Lower leg skin (tissue), 3 donors: ENCODE results near the gene TBC1D20.

Experiments
- POLR2A ChIP-seq, 2 donors: fragments of 450-650 bp; IDR thresholded peaks; one replicate each; pipeline ENCODE4 v1.6.1; 2016 to 2017; ENCODE audit warnings: antibody characterized with exemption in 2 of 2, mild to moderate bottlenecking in 1 of 2, moderate library complexity in 1 of 2
- TF ChIP-seq, protein P1 (sequence below), 3 donors: fragments of 450-650 bp; IDR thresholded peaks; one replicate each; pipeline ENCODE4 v1.5.1; 2016; ENCODE audit warnings: antibody characterized with exemption in 3 of 3, mild to moderate bottlenecking in 3 of 3, moderate library complexity in 2 of 3

- TF ChIP-seq, protein P1, sequence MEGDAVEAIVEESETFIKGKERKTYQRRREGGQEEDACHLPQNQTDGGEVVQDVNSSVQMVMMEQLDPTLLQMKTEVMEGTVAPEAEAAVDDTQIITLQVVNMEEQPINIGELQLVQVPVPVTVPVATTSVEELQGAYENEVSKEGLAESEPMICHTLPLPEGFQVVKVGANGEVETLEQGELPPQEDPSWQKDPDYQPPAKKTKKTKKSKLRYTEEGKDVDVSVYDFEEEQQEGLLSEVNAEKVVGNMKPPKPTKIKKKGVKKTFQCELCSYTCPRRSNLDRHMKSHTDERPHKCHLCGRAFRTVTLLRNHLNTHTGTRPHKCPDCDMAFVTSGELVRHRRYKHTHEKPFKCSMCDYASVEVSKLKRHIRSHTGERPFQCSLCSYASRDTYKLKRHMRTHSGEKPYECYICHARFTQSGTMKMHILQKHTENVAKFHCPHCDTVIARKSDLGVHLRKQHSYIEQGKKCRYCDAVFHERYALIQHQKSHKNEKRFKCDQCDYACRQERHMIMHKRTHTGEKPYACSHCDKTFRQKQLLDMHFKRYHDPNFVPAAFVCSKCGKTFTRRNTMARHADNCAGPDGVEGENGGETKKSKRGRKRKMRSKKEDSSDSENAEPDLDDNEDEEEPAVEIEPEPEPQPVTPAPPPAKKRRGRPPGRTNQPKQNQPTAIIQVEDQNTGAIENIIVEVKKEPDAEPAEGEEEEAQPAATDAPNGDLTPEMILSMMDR (IDR thresholded peaks at IDR 0.05) = no peak
- no peak for TF ChIP-seq POLR2A (IDR thresholded peaks at IDR 0.05)
Observed at GRCh38 chr20:472889-473292, 10.6 kb upstream of the TBC1D20 start.
